Fibroblast of the aortic adventitia (primary cell): ENCODE results near the gene POP7. TPM values are rescaled to one million over a fixed set of nuclear protein-coding genes. Genes with fewer than 3 reads are reported as not detected.
"Not testable (repeated sequence)": the region's sequence is repeated elsewhere in the genome, so short reads cannot be mapped to it uniquely, and the experiment has no call there.

ENCODE experiments used
- DNase-seq: peaks from one replicate; pipeline ENCODE4 v3.0.0-alpha.2; 2010; ENCODE audit warnings: low read depth
- H3K4me3 ChIP-seq: 2 replicates; pipeline ENCODE4 v1.5.1; 2011; ENCODE audit warnings: low read depth, mild to moderate bottlenecking, control low read depth, low read length, moderate library complexity
- CTCF ChIP-seq: IDR thresholded peaks from 2 replicates; pipeline ENCODE4 v1.5.1; 2011; ENCODE audit warnings: mild to moderate bottlenecking, low read length, control low read depth, inconsistent platforms; ENCODE audit not compliant: insufficient read depth
- total RNA-seq: library from RNA; depleted of rRNA; stranded (reverse); fragments of >200 nt; gene quantifications from 2 replicates; pipeline ENCODE4 v1.2.3, GENCODE V29; 2012; ENCODE audit warnings: low replicate concordance

POP7 gene
- total RNA-seq, 1 donor: 32.4 TPM

GRCh38 chr7:100710452-100710851, 4.5 kb downstream of the POP7 start:
- DNase-seq: no peak
- TF ChIP-seq CTCF: no peak

GRCh38 chr7:100711369-100711768, 5.4 kb downstream of the POP7 start:
- H3K4me3 ChIP-seq: no peak overlapping the region
- no peak for DNase-seq
- TF ChIP-seq CTCF: no peak

More at GRCh38 chr7:100710452-100710851, 4.5 kb downstream of the POP7 start:
- no peak overlapping the region for H3K4me3 ChIP-seq

- TF ChIP-seq CTCF: no peak
- DNase-seq: no peak
- H3K4me3 ChIP-seq: no peak overlapping the region
Measured at GRCh38 chr7:100714725-100715124, 8.8 kb downstream of the POP7 start.

- not testable (repeated sequence) for DNase-seq, H3K4me3 ChIP-seq
Measured at GRCh38 chr7:100717073-100717472, 11.2 kb downstream of the POP7 start.

- peak; percentile 56 for TF ChIP-seq CTCF
- H3K4me3 ChIP-seq: no peak overlapping the region
- DNase-seq: peak; percentile 67
Measured at GRCh38 chr7:100719523-100720278, 13.8 kb downstream of the POP7 start.

GRCh38 chr7:100720279-100720670, 14.4 kb downstream of the POP7 start, which contains the start of gene EPO:
Gene EPO, plus strand, starts transcription at chr7:100720468. Its CDS starts 513 bp downstream, at chr7:100720981.
- TF ChIP-seq CTCF: no peak
- DNase-seq: no peak
- H3K4me3 ChIP-seq: peak within 1 kb of the TSS; percentile 22

GRCh38 chr7:100720671-100721504, 15.0 kb downstream of the POP7 start:
- TF ChIP-seq CTCF: no peak
- H3K4me3 ChIP-seq: no peak overlapping the region
- DNase-seq: no peak
